HG02981 (cell line): Measurements from ENCODE around the gene G0S2.

Experiments
- ATAC-seq: cut with Tn5 transposase; IDR thresholded peaks from one replicate; pipeline ENCODE4 v1.9.1; 2021; ENCODE audit warnings: mild to moderate bottlenecking, moderate library complexity; ENCODE audit not compliant: unreplicated experiment

Gene G0S2

DNA sequence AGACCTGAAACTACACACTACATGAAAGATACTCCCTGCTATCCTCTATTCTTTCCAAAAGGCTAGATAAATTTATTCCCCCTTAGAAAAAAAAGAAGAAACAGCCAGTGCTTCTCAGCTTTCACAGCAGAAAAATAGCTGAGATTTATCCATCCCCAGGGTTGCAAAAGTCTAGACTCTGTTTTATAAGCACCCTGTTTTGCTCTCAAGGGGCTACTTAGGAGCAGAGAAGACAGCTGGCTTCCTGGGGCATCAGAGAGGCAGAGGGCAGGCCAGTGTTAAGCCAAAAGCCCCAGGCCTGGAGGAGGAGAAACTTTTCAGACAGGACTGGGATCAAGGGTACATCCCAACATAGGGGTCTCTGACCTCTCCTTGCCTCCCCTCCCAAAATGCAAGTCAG lies 26.9 kb upstream of the G0S2 start:
- ATAC-seq: no peak

DNA sequence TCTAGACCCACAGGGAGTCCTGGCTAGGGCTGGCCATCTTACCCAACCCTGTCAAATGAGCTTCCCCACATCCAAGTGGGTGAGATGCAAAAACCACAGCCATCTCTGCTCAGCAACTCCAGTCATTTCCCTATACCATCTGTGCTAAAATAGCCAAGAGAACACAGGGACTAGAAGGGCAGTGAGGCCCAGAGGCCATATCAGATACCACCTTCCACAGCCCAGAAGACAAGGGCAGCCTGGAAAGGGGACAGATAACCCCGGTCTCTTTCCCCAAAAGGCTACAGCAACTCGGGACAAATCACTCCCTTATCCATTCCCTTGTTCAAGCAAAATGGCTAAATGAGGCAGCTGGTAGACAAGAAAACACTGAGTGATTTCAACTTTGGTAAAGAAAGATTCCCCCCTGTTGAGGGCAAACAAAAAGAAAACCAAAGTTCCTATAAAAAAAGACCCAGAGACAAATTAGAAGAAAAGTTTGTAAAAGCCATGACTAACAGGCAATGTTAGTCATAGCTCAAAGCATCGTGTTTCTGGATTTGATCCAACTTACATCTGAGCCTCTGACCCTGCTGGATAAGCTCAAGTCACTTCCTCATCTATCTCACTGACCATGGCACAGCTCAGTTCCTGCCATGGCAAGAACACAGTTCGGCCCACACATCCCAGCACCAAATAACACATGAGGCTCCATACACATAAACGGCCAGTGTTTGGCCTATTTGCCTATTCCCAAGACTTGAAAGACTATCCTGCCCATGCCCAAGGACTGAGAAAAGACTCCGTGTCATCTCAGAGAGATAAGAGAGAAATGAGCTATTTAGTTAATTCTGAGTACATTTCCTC lies 26.1 kb upstream of the G0S2 start:
- ATAC-seq: no peak

DNA sequence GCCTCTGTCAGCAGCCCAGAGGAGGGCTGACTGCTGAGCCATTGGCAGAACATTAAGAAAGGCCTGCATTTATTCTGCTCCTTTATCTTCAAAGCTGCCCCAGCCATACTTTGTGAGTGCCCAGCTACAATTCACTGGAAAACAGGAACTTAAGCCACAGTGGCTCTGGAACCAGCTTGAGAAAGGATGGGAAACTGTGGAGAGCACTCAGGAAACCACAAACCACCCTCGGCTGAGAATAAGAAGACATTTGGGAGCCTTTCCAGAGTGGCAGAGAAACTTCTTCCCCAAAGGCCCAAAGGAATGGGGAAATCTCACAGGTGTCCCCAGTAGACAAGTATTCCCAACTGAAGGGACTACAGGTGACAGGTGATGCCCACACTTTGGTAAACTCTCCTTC lies 24.8 kb upstream of the G0S2 start:
- ATAC-seq: no peak

DNA sequence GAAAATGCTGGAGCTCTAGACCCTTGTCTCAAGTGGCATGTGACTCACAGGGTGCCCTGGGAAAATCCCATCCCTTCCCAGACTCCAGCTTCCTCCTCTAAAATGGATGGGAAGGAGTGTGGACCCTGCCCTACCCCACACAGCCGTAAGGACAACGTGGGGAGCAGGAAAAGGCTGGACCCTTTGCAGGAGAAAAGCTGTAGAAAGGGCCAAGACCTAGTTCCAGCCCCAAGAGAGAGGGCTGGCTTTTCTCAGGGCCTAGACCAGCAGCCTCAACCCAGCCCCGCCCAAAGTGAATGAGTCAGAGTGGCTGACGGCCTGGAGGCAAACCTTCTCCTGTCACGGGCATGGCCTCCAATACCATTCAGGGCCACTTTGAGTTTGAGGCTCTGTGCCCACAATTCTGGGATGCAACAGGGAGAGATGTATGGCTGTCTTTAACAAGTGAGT lies 24.0 kb upstream of the G0S2 start:
- peak; percentile 71 for ATAC-seq

DNA sequence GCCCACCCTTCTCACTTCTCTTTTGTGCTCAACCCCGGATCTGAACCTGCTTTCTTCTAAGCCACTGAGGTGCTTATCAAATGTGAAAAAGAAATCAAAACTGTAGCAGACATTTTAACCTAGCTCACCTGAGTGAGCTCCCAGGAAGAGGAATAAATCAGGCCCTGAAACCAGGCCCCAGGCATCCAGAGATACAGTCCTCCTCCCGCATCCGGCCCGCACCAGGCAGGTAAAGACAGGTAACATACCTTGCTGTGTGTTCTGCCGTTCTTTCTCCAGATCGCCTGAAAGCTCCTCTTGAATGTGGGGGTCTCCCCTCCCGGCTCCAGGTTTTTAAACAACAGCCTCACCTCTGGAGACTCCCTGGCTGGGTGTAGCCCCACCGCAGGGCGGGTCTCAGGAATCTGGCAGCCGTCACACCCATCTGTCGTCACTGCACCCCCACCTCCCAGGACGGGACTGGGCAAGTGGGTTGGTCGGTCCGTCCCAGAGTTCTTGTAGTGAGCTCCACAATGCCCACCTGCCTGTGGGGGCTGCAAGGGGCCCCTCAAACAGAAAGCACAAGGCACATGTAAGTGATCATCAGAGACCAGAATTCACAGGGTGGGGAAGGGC lies 23.0 kb upstream of the G0S2 start, which contains the start of gene LAMB3:
LAMB3 (minus strand) TSS at position 305 of the 615 bp plus-strand sequence. CDS start 1,481 bp downstream, outside the sequence.
- ATAC-seq: no peak

DNA sequence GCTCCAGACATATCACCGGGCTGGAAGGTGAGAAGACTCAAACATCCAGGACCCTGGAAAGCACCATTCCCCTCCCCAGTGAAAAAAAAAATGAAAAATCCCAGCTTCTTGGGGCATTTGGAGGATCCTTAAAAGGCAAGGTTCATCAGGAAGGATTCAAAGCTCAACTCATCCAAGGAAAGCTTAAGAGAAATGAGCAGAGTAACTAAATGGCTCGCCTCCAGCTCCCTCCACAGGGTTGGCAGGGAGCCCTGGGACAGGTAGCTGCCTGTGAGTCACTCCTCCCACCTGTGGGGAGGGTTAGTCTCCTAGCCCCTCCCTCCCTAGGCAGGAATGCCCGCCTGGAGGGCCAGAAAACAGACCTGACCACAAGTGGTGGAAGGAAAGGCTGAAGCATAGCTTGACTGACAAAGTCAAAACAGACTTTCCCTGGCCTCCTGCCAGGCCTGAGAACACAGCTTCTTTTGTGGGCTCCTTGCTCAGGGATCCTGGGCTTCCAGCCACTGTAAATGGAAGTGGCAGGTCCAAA lies 22.3 kb upstream of the G0S2 start:
- ATAC-seq: no peak

DNA sequence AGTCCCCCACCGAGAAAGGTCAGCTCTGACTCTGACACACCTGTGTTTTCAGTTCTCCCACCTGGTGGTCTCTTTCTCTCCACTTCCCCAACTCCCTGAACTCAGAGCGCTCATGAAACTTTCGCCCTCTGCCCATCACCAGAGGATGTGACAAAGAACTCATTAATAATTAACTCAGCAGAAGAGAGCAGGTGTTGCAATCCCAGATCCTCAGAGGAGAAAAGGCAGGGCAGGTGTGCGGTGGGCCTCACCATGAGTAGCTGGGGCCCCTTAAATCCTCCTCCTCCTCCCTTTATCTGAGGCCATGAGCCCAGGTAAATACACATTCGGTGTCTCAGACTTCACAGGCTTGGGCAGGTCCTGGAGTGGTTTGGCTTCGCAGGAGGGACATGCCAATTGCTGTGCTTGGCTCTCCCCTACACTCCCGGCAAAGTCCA lies 21.3 kb upstream of the G0S2 start:
- ATAC-seq: peak; percentile 35

DNA sequence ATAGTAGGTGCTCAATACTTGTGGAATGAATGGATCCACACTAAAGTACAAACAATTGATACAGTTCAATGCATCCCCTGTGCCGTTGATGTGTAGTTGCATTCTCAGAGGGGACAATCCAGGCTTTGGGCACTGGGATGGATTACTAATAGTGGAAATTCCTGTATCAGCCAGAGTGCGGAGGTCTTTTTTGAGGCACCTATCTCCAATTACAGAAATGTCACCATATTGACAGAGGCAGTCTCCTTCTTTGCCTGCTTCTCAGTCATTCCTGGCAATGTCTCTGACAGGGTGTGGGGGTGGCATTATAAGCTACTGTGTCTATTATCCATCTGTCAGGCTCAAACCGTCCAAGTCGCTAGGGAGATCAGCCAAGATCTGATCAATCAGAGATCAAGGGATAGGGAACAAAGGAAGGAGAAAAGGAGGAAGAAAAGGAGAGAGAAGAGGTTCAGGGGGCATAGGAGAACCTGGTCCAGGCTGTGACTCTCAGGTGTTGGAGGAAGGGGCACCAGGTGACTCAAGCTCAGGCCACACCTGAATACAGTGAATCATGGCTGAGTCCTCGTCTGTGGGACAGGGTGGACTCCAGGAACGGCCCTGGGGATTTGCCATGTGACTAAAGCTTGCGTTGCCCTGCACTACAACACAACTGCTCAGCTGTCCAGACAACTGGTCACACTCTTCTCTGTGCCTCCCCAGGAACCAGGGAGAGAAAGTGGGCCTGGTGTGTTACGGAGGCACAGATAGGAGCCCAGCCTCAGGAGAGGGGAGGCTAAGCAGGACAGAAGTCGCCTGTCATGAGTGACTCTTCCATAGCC lies 19.6 kb upstream of the G0S2 start:
- ATAC-seq: no peak

DNA sequence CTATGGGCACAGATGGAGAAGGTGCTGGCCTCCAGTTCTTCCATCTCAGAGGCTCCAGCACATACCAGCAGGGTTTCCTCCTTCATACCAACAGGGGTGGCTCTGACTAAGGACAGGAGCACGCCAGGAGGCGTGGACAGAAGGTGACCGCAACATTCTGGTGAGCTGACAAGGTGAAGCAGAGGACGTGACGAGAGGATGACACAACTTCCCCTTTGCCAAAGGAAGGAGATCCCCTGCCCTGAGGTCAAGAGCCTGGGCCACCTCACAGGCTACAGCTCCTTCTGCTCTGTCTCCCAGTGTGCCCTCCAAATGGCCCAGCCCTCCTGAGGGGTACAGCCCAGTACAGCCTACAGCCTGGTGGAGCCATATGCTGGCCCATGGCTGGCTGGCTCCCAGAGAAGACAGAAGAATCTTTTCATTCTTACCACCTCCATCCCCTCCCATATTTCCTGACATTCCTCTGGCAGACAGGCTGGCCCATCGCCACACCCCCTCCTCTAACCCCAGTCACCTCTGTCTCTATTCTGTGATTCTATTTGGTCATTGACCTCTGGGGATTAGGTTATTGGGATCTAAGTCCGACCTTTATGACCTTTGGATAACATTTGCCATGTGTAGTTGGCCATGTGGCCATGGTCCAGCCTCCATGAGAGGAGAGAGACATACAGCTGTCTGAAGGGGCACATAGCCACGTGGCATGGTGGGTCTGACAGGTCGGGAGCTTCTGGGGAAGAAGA lies 17.9 kb upstream of the G0S2 start:
- peak; percentile 38 for ATAC-seq

DNA sequence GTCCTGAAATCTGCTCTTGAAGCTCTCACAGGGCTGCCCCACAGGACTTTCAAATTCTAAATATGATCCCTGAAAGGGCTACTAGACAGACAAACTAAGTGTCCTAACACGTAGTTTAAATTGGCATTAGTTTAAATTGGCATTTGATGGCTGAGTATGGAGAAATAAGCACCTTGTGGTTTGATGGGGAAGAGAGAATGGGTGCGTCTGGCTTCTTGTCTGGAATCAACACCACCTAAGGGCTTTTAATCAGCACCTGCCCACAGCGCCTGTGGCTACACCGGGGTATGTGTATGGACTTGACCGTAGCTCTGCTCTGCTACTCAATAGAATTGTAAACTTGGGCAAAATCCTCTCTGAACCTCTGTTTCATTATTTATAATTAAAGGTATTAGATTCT lies 17.3 kb upstream of the G0S2 start:
- no peak for ATAC-seq

DNA sequence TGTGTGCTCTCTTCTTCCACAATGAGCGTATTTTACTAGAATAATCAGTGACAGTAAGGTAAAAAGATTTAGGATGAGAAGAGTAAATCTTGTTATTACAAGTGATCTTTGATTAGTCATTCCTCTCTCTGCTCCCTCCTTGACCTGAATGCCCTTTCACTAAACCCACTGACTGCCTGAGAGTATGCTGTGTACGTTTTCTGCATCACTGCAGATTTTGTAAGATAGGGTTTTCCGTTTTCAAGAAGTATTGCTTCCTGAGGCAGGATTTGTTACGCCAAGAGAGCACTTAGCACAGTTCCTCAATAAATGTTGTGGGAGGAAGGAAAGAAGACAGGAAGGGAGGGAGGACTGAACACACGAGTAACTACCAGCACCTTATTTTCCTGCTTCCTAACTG lies 15.3 kb upstream of the G0S2 start:
- peak; percentile 88 for ATAC-seq

DNA sequence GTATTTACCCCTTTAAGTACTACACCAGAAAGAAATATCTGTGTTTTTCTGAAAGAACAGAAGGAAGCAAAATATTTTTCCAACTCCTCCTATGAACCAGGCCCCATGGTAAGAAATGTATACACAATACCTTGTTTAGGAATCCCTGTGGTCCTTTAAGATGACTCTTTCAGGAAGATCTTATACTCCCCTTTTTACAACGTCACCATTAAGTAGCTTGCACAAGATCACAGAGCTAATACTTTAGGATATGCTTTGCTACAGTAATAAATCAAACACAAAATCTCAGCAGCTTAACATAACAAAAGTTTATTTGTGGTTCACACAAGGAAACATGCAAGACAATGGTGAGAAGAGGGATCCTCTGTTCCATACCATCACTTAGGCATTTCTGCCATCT lies 14.1 kb upstream of the G0S2 start:
- no peak for ATAC-seq

DNA sequence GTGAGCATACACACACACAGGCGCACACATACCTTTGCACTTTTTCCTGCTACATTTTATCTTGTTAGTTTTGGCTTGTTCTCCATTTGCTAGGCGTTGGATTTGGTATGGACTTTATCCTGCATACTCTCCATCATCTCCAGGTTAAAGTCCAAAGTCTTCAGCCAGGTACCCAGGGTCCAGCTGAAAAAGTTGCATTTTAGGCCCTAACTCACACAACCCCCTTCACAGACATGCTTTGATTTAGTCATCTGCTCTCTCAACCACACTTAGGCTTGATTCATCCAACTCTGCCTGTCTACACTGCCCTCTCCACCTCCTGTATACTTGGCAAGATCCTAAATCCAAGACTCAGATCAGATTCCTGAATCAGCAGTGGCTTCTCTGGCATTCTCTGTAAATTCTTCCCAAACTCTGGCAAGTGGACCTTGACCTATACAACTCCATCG lies 12.3 kb upstream of the G0S2 start:
- no peak for ATAC-seq

DNA sequence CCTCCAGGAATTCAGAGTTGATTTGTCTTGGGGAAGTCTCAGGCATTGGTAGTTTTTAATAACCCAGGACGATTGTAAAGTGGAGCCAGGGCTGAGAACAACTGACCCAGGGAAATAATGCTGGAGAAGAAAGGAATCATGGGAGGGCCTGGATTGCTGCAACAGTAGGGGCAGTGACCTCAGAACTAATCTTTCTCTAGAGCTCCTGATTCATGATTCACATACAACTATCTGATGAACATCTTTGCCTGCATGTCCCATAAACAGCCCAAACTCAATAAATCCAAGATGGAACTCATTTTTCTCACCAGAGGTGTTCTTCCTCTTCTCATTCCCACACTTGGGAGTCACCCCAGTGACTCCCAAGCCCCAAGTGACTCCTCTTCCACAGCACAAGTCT lies 8.1 kb upstream of the G0S2 start:
- no peak for ATAC-seq

DNA sequence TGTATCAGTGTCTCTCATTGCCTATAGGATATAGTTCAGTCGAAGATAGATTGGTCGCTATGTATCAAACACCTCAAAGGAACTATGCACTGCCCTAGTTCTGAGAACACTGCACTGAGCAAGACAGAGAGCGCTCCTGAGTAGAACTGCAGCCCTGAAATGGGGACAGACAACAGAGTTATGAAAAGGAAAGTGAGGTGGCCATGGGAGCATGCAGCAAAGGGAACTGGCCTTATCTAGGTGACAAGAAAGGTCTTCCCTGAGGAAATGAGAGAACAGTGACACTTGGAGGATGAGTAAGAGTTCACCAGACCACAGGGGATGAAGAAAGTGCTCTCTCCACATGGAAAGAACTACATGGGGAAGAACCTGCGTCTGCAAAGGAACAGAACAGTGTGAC lies 7.5 kb upstream of the G0S2 start:
- ATAC-seq: no peak

DNA sequence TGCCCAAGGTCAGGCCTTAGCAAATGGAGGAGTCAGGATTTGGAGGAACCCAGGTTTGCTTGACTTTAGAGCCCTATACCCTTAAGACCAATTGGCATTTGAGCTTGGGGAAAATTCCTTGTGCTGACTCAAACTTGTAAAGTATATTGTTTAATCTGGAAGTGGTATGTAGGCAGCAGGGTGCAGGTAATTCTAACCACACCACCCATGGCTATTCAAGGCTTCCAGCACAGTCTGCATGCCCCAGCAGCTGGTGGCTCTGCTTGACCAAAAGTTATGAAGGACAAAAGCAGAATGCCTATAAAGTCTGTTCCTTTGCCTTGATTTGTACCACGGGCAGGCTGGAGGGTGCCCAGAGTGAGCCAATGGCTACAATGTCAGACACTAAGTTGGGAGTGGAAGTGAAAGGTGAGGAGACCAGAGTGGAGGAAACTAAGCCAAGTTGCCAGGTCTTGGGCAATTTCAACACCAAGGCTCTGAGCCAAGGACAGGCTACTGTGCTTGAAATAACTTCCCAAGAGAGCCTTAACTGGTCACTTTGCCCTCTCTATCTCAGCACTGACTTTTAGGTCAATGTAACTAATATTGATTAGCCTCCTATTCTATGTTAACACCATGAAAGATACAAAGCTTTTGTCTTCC lies 4.7 kb upstream of the G0S2 start:
- no peak for ATAC-seq

DNA sequence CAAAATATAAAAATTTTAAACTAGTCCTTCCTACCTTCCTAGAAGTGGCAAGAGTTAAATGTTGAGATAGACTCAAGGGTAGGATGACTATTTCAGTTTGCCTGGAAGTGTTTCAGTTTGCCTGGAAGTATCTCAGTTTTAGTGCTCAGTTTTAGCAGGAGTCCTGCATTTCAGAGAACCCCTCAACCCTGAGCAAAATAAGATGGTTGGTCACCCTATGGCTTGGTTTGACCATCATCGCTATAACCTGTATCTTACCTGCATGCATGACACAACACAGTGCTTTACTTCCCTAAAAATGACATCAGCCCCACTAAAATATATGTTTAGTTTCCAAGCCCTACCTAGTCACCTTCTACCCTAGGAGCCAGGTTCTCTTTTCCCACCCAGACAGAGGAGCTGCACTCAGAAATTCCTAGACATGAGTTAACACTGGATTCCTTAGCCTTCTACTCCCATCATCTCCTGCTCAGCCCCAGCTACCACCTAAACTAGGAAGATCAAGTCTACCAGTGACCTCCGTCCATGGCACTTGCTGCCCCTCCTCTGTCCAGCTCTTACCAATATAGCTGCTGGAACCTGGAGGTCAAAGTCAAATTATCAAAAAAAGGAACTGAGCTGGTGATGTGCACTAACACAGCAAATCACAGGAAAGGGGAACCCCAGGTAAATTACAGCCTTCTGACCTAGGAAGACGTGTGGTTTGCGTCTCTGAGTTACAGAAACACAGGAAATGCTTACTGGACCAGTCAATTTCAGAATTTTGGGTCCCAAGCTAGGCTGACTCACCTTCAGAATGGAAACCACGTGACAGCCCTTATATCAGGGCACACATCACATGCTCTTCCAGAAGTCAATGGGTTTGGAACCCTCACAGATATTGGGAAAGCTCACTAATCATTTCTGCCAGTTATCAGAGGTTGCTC lies 2.2 kb upstream of the G0S2 start:
- peak; percentile 96 for ATAC-seq

DNA sequence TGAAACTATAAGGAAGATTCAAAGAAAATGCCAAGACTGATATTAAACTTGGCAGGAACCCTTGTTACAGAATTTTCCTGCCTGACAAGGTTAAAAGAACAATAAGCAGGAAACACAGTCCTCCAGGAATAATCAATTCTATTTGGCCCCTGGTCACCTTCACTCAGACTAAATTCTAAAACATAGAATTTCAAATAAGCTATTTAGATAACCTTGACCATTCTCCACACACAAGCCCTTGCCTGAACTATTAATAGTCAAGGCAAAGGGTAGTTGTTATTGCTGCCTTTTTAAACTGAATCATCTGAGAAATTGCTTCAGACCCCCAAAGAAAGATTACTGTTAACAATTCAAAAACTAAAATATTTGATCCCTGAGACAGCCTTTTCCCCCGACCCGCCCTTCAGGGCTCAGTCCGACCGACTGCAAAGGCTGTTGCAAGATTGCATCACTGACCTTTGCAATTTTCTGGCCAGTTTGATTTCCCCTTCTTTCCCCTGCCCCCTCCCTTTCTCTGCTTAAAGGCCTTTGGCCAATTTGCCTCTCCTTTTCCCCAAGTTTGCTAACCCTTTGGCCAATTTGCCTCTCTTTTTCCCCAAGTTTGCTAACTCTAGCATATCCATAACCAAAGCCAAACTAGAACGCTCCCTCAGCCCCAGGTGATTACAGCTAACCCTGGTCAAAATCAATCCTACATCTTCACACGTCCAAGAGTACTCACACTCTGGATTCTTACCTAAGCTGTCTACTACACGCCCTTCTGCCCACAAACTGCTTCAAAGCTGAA lies 1.4 kb upstream of the G0S2 start:
- ATAC-seq: no peak
